GM19238 (cell line): ENCODE results near the gene C2orf72.
"Not testable (repeated sequence)": the region's sequence is repeated elsewhere in the genome, so short reads cannot be mapped to it uniquely, and the experiment has no call there.

Source experiments
- DNase-seq: peaks from one replicate; pipeline ENCODE4 v3.0.0; 2011; ENCODE audit warnings: low spot score; ENCODE audit not compliant: insufficient read length

C2orf72 gene

GRCh38 chr2:231037202-231037730 lies at the start of gene C2orf72:
C2orf72 (plus strand) TSS chr2:231037523; CDS start chr2:231037566, 43 bp downstream.
- DNase-seq = no peak

- DNase-seq = no peak
Observed at GRCh38 chr2:230989731-230990130, 47.6 kb upstream of the C2orf72 start.

GRCh38 chr2:230990131-230990898 lies 47.0 kb upstream of the C2orf72 start:
- no peak for DNase-seq

GRCh38 chr2:230990899-230991150 lies 46.5 kb upstream of the C2orf72 start:
- DNase-seq = no peak

GRCh38 chr2:230991598-230991997 lies 45.7 kb upstream of the C2orf72 start:
- no peak for DNase-seq

GRCh38 chr2:230995821-230996220 lies 41.5 kb upstream of the C2orf72 start, which contains the start of gene SPATA3:
SPATA3 (plus strand) TSS chr2:230996121; CDS start chr2:230996234, 113 bp downstream.
- DNase-seq = no peak

GRCh38 chr2:230996661-230997060 lies 40.7 kb upstream of the C2orf72 start:
- no peak for DNase-seq

GRCh38 chr2:230998882-230999281 lies 38.4 kb upstream of the C2orf72 start:
- DNase-seq = no peak

- no peak for DNase-seq
Observed at GRCh38 chr2:230999477-230999876, 37.8 kb upstream of the C2orf72 start.

GRCh38 chr2:231000211-231000904 lies 37.0 kb upstream of the C2orf72 start:
- DNase-seq = no peak

GRCh38 chr2:231001036-231001435 lies 36.3 kb upstream of the C2orf72 start:
- no peak for DNase-seq

- DNase-seq = no peak
Observed at GRCh38 chr2:231001921-231002320, 35.4 kb upstream of the C2orf72 start.

GRCh38 chr2:231002641-231003040 lies 34.7 kb upstream of the C2orf72 start:
- no peak for DNase-seq

GRCh38 chr2:231003186-231003585 lies 34.1 kb upstream of the C2orf72 start:
- no peak for DNase-seq

GRCh38 chr2:231004930-231005329 lies 32.4 kb upstream of the C2orf72 start:
- DNase-seq = not testable (repeated sequence)

GRCh38 chr2:231007286-231008098 lies 29.8 kb upstream of the C2orf72 start:
- DNase-seq = no peak

GRCh38 chr2:231008131-231008530 lies 29.2 kb upstream of the C2orf72 start:
- no peak for DNase-seq

- DNase-seq = no peak
Observed at GRCh38 chr2:231009236-231009919, 27.9 kb upstream of the C2orf72 start.

GRCh38 chr2:231010201-231010730 lies 27.1 kb upstream of the C2orf72 start:
- no peak for DNase-seq

- DNase-seq = no peak
Observed at GRCh38 chr2:231011526-231011925, 25.8 kb upstream of the C2orf72 start.

- DNase-seq = no peak
Observed at GRCh38 chr2:231012463-231012862, 24.9 kb upstream of the C2orf72 start.
